Hematopoietic multipotent progenitor cell treated with erythropoietin and hydrocortisone succinate and interleukin-3 and kit ligand, for 15 days (in vitro differentiated cells): ENCODE results near the gene HMCN2.
A peak's percentile ranks its signal among the peaks of the same experiment; 100 is the strongest.

Experiments
- DNase-seq: peaks from one replicate; pipeline ENCODE4 v3.0.0-alpha.2; 2015; ENCODE audit warnings: low spot score

HMCN2 gene

DNA sequence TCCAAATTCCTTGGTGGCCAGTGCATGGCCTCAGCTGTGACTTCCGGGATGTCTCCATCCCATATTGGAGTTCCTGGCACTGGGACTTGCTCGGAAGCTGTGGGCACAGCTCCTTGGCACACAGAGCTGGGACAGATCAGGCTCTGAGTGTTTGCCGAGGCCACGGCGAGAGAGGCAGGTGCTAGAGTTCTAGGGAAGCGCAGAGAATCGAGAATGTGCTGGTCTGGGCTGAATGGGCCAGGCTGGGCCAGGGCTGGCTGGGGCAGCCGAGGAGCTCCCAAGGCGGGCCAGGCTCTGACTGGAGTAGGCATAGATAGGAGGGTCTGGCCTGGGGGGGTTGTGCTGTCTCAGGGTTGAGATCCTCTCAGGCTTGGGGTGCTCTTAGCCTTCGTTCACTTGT is 45.4 kb downstream of the HMCN2 start:
- no peak for DNase-seq

DNA sequence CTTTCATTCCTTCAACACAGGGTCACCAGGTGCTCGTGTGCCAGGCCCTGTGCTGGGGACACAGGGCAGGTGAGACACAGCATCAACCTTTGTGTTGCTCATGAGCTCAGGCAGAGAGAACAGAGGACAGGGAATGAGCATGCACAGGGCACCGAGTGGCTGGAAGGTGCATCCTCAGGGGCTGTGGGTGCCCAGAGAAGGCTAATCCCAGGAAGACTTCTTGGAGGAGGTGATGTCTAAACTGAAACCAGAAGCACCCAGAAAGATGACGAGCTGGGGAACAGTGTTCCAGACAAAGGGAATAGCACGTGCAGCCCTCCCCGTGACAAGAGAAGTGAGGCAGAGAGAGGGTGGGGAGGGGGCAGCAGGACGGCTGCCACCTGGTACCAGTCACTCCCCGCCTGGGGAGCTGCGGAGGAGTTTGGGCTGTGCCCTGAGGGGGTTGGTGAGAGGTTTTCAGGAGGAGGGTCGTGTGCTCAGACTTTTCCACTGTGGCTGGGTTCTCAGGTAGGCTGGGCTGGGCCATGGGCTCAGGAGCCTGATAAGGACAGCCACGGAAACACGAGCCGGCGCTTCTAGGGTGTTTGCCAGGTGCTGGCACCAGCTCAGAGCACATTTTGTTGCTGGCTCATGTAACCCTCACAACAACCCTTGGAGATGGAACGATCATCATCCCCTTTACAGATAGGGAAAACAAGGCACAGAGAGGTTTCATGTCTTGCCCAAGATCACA is 46.0 kb downstream of the HMCN2 start:
- no peak for DNase-seq

DNA sequence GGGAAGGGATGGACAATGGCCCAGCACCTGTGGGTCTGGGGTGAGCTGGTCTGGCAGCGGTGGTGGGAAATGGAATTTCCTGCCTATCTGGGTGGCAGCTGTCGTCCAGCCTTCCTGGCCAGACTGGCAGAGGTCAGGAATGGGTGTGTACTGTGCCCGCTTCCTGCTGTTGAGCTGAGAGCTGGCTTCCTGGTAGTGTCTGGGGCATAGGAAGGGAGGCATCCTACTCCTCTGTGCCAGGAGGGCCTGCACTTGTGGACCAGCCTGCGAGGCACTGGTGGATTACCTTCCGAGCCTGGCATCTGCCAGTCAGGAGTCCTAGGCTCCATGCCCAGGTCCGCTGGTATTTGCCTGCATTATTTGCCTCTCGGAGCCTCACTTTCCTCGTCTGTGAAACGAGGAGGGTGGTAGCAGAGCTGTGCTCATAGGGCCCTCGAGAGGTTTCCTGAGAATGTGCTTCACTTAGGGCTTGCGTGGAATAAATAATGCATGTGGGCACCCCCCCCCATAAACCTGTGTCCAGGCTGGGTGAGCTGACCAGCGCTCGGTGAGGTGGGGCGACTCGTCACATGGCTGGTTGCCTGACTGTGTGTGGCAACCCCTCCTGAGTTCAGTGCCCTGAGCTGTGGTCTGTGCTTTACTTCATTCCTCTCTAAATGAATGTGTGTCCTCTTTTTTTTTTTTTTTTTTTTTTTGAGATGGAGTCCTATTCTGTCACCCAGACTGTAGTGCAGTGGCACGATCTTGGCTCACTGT is 47.7 kb downstream of the HMCN2 start:
- no peak for DNase-seq

DNA sequence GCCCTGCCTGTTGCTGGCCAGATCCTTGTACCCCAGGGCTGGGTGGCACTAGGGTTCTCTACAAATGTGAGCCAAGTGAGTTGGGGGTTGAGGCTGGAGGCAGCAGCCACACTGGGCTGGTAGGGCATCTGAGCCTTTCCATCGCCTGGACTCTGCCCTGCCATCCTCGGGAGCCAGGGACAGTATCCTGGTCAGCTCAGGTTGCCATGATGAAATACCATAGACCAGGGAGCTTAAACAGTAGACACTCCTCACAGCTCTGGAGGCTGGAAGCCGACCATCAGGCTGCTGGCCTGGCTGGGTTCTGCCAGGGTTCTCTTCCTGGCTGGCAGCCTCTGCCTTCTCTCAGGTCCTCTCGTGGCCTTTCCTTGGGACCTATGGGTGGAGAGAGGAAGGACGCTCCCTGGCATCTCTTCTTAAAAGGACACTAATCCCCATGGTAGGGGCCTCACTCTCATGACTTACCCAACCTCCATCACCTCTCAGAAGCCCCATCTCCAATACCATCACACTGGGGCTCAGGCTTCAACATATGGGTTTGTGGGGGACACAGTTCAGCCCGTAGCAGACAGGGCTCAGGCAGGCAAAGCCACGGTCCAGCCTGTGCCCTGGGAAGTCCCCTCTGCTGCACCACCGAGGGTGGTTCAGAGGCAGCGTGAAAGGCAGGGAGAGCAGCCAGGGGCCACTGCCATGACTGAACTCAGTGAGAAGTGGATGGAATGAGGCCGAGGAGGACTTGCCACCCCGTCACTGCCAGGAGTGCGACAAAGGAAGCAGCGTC is 50.1 kb downstream of the HMCN2 start:
- DNase-seq = no peak

DNA sequence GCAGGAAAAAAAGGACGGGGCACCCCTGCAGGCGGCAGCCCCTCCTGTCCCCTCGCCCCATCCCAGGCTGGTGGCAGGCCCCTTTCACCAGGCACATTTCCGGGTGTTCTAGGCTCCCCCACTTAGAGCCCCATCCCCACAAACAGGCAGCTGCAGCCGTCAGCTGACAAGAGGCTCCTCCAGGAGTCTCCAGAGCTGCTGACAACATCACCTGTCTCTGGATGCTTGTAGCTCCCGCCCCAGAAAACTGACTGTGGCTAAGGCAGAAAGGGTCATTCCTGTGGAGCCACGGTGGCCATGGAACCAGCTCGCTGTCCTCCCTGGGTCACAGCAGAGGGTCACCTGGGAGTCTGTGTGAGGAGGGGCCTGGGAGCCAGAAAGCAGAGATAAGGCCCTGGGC is 50.9 kb downstream of the HMCN2 start:
- no peak for DNase-seq

DNA sequence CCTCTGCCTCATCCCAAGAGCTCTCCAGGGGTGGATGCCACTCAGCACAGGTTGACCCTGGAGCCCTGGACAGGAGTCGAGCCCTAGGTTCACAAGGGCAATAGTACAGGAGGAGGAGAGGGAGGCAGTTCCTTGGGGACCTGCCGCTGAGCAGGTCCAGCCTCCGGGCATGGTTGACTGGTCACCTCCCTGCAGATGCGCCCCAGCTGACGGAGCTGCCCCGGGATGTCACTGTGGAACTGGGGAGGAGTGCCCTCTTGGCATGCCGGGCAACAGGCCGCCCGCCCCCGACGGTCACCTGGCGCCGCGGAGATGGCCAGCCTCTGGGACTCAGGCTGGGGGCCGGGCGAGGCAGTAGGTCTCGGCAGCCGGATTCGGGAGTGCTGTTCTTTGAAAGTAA is 53.7 kb downstream of the HMCN2 start:
- no peak for DNase-seq

DNA sequence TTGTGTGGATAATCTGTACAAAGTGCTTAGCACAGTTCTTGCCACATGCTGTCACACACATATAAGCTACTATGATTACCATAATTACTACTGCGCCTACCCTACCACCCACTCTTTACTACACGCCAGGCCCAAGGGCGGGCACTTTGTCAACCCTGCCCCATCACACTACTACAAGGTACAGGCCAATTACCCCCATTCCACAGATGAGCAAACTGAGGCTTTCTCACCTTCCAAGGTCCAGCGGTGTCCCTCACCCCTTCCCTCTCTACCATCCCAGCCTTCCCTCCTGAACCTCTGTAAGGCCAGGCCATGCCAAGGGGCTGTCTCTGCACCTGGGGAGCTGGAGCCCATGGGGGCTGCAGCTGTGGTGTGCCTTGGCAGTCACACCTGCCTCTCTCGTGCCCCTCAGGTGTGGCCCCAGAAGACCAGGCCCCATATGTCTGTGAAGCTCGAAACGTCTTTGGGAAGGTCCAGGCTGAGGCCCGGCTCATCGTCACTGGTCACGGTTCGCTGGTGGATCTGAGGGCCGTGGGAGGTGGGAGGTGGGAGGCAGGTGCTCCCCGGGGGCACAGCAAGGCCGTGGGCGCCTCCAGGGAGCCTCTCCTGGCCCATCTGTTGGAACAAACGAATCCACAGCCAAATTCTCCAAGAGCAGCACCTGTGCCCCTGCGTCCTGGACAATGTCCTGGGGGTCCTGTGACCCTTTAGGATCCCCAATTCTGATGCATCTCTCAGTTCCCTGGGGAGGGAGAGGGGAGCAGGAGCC is 54.6 kb downstream of the HMCN2 start:
- no peak for DNase-seq

DNA sequence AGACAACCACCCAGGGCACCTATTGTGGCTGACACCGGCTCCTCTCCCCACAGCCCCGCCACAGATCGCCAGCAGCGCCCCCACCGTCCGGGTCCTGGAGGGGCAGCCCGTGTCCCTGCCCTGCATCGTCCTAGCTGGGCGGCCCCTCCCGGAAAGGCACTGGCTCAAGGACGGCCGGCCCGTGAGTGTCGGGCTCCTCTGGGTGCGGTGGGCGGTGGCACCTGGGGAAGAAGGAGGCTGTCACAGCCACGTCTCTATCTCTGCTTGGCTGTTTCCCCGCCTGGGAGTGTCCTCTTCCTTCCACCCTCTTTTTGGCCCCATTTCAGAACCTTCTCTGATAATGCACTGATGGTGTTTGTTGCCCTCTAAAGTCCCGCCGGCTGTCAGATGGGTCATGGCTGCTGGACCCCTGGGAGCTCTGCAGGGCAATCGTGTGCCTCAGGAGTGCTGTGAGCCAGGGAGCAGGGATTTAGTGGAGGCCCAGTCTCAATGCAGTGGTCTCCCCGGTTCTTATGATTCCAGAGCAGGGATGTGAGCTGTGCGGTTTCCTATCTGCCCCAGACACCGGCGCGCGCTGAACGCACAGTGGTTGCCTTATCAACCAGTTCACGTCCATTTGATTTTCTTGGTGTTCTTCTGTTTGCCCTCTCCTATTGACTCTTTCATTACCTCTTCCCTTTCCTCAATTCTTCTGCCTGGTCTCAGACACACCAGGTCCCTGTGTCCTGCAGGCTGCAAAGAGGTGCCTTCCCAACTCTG is 55.3 kb downstream of the HMCN2 start:
- peak; percentile 83 for DNase-seq

DNA sequence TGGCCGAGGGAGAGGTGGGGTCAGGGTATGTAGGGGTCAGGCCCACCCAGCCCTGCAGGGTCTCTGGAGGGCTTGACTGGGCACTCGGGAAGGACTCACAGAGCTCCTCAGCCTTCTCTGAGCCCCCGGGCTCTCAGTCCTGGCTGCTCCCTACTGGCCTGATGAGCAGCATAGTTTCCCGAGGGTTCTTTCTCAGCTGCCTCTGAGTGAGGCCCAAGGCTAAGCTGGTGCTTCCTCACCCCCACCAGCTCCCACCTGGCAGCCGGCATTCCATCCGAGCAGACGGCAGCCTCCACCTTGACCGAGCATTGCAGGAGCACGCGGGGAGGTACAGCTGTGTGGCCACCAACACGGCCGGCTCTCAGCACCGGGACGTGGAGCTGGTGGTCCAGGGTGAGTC is 56.0 kb downstream of the HMCN2 start:
- no peak for DNase-seq

DNA sequence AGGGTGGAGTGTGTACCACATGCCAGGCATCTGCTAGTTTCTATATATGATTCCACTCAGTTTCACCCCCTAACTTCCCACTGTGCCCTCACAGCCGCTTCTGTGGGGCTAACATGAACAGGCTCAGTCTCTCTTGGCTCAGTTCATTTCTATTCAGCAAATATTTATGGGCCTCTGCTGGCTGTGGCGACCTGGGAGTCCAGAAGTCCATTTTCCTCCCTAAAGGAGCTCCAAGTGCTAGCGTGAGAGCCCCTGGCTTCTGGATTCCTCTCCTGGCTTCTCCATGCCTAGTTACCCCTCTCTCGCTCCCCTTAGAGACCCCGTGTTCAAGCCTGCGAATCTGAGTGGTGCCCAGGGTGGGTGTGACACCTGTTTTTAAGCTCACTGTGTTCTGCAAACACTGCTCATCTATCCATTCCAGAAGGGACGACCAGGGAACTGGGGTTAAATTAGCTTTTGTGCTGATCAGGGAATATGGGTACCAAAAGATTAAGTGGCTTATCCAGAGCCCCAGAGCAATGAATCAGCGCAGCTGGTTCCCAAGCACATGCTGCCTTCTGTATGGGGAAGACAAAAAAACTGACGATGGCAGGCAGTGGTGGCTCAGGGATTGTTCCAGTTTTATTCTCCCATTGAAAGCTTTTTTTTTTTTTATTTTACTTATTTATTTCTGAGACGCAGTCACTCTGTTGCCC is 57.6 kb downstream of the HMCN2 start:
- no peak for DNase-seq

DNA sequence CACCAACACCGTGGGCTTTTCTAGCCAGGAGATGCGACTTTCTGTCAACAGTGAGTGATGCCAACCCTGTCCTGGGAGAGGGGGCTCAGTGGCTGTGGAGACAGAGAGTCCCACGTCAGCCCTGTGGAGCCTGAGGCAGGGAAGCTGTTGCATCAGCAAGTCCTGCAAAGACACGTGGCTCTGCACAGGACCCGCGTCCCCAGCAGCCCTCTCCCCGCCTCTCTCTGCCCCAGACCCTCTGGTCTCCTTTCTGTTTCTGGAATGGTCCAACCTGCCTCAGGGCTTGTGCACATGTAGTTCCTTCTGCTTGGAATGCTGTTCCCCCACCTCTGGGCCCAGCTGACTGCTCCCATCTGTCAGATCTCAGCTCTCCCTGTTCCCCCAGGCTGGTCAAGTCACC is 60.4 kb downstream of the HMCN2 start:
- no peak for DNase-seq

DNA sequence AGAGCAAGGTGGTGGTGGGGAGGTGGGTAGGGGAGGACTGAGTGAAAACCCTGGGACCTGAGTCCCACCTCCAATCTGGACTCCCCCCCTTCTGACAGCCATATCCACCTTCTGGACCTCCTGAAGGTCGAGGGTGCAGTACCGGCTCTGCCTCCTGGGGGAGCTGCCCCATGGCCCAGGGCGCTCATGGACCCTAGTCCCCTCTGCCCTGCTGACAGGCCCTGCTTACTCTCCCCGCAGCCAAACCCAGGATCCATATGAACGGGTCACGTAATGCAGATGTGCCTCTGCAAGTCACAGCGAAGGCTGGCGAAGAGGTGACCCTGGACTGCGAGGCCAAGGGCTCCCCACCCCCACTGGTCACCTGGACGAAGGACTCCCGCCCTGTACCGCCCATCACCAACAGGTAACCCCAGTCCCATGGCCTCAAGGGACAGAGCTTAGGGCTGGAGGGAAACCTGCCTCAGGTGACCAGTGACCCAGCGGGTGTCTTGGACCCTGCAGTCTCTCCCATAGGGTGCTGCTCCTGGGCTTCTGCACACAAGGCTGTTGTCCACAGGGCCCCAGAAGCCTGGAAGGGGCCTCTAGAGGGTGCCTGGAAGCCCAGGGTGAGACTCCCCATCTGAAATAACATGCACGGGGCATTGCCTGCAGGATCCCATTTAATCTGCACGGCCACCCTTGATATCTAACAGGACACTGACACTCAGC is 61.7 kb downstream of the HMCN2 start:
- no peak for DNase-seq

DNA sequence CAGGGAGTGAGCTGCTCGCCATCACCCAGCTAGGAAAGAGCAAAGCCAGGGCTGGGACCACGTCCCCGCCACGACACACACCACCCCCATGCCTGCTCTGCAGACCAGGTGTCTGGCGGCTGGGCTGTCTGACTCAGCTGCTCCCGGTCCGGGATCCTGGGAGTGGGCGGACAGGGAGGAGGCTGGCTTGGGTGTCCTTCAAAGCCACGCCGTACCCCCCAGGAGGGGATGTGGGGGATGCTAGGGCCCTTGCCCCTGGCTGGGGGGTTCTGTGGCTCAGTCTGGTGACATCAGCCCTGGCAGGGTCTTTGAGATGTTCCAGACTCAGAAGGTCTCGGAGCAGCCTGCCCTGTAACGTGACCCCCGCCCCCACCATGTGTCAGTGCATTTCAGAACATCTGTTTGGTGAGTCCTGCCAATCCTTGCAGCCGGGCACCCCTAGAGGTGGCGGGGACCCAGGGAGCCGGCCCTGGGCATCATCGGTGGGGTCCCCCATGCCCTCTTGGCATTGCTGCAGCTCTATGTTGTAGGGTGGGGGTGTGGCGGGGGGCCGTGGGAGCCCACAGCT is 62.3 kb downstream of the HMCN2 start:
- DNase-seq = no peak

DNA sequence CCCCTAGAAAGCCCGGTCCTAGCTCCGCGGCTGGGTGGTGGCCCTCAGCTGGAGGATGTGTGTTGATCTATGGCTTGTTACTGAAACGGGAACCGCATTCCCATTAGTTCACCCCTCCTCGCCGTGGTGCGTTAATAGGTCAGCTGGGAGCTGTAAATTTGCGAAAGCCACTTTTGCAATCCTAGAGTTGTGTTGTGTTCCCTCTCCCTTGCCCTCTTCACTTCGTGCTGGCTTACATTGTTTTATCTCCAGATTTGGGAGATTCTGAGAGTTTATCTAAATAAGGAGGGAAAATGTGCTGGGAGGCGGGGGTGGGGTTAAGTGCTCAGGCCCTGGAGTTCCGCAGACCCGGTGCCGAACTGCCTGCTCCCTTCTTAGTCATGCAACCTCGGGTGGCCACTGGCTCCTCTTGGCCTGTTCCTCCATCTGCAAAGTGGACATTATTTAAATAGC is 62.8 kb downstream of the HMCN2 start:
- no peak for DNase-seq

DNA sequence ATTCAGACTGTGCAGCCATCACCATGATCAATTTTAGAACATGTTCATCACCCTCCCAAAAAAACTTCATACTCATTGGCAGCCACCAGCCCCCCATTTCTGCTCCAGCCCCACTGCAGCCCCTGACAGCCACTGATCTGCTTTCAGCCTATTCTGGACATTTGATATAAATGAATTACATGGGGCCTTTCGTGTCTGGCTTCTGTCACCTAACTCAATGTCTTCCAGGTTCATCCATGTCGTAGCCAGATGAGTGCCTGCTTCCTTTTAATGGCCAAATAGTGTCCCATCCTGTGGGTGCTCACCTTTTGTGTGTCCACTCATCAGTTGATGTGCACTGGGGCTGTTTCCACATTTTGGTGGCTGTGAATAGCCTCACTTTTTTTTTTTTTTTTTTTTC is 63.5 kb downstream of the HMCN2 start:
- no peak for DNase-seq

DNA sequence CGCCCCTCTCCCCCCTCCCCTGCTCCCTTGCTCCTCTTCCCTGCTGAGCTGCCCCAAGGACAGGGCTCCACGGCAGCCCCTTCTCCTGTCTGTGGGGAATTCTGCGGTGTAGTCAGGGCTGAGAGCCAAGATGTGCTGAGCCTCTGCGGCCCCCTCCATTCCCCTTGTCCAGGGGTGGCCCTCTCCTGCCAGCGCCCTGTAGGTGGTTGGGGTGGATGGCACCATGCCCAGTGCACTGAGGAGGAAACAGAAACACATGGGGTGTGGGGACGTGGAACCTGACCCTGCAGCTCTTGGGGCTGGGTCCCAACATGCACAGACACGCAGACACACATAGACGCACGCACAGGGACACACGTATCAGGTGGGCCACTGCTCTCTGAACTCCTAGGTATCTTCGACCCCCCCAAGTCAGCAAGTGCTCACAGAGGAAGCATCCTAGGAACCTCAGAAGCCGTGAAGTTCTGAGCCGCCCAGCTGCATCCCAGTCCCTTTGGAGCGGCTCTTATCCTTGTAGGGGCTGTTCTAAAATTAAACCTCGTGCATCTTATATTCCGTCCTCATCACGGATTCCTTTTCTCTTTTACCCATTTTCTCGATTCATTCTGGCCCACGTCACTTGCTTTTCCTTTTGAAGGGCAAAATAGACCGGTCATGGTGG is 64.8 kb downstream of the HMCN2 start:
- no peak for DNase-seq

DNA sequence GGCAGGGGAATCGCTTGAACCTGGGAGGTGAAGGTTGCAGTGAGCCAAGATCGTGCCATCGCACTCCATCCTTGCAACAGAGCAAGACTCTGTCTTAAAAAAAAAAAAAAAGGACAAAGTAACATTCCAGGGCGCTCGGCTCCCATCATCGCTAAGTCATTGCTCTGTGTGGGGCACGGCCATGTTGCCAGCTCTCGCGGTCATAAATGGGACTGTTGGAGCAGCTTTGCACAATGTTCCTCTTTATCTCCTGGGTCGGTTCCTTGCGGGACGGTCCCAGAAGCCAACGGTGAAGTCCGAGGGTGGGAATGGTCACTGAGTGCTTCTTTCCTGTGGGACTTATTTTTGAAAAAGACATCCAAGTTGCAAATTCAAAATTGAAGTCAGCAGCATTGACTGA is 65.5 kb downstream of the HMCN2 start:
- DNase-seq = no peak

DNA sequence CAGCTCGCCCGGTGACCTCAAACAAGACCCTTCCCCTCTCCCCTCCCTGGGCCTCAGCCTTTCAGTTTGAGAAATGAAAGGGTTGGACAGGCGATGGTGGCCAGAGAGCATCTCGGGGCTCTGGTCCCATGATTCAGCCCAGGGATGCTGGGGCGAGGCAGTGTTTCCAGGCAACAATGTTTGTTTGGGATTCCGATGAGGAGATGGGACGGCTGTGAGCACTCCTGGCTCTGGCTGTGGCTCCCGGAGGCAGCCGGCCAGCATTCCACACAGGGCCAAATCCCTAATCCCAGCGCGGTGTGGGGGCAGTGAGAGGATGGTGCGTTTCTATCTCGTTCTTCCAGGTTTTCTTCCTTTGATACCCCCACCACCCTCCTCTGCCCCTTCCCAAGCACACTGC is 66.0 kb downstream of the HMCN2 start:
- no peak for DNase-seq

DNA sequence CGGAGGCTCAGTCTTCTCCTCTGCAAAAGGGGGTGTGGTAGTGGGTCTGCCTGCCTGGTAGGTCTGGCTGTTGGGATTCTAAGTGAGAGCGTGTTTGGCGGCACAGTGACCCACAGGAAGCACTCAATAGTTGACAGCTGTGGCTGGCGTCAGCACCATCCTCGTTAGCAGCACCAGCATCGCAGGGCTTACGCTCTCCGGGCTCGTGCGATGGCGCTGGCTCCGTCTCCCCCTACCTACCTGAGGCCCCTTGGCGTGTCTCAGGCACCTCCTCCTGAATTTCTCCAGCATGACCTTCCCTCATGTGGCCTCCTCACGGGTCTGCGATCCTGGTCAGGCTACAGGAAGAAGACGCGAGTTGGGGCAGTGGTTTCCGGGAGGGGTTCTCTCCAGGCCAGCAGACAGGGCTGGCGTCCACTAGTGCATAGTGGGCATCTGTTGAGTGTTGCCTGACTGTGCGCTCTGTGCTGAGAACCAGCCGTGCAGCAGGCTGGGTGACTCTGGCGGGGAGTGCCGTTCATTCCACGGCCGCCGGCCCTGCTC is 66.9 kb downstream of the HMCN2 start:
- DNase-seq = no peak
